Measurements from ENCODE around the gene SNX9.
"Not testable (repeated sequence)": the region's sequence is repeated elsewhere in the genome, so short reads cannot be mapped to it uniquely, and the experiment has no call there.

SNX9 gene

GRCh38 chr6:157954150-157955117 lies 131.4 kb downstream of the SNX9 start:
- no peak for DNase-seq (ENCODE audit: low read depth)

- no peak for DNase-seq (ENCODE audit: low read depth)
These were observed 132.6 kb downstream of the SNX9 start for GRCh38 chr6:157955675-157956074.

- DNase-seq (ENCODE audit: low read depth): no peak
These were observed 133.2 kb downstream of the SNX9 start for GRCh38 chr6:157956171-157956730.

- no peak for DNase-seq (ENCODE audit: low read depth)
These were observed 136.6 kb downstream of the SNX9 start for GRCh38 chr6:157959451-157960227.

GRCh38 chr6:157961153-157961831 lies 138.2 kb downstream of the SNX9 start:
- DNase-seq (ENCODE audit: low read depth): no peak

GRCh38 chr6:157961832-157962575 lies 139.0 kb downstream of the SNX9 start:
- no peak for DNase-seq (ENCODE audit: low read depth)

GRCh38 chr6:157962601-157963302 lies 139.7 kb downstream of the SNX9 start:
- no peak for DNase-seq (ENCODE audit: low read depth)

- no peak for DNase-seq (ENCODE audit: low read depth)
These were observed 141.1 kb downstream of the SNX9 start for GRCh38 chr6:157964100-157964499.

- no peak for DNase-seq (ENCODE audit: low read depth)
These were observed 142.3 kb downstream of the SNX9 start for GRCh38 chr6:157965387-157965786.

GRCh38 chr6:157966589-157966977 lies 143.5 kb downstream of the SNX9 start:
- no peak for DNase-seq (ENCODE audit: low read depth)

- DNase-seq (ENCODE audit: low read depth): no peak
These were observed 144.0 kb downstream of the SNX9 start for GRCh38 chr6:157967020-157967419.

GRCh38 chr6:157967486-157967885 lies 144.4 kb downstream of the SNX9 start:
- DNase-seq (ENCODE audit: low read depth): no peak

- not testable (repeated sequence) for DNase-seq (ENCODE audit: low read depth)
These were observed 149.1 kb downstream of the SNX9 start for GRCh38 chr6:157972177-157972576.

GRCh38 chr6:157974341-157974894 lies 151.4 kb downstream of the SNX9 start:
- DNase-seq (ENCODE audit: low read depth): no peak

GRCh38 chr6:157974967-157975366 lies 151.9 kb downstream of the SNX9 start:
- DNase-seq (ENCODE audit: low read depth): no peak

- DNase-seq (ENCODE audit: low read depth): no peak
These were observed 152.4 kb downstream of the SNX9 start for GRCh38 chr6:157975456-157975855.

- DNase-seq (ENCODE audit: low read depth): no peak
These were observed 153.5 kb downstream of the SNX9 start for GRCh38 chr6:157976345-157977175.

- DNase-seq (ENCODE audit: low read depth): no peak
These were observed 154.2 kb downstream of the SNX9 start for GRCh38 chr6:157977176-157977804.

Measured in activated T-cell treated with anti-CD3 and anti-CD28 coated beads for 24 hours (primary cell).